Measurements from ENCODE around the gene C4orf50. TPM values are rescaled to one million over a fixed set of nuclear protein-coding genes. Genes with fewer than 3 reads are reported as not detected.
"Not testable (repeated sequence)": the region's sequence is repeated elsewhere in the genome, so short reads cannot be mapped to it uniquely, and the experiment has no call there.

C4orf50 gene
- total RNA-seq, 2 experiments from 2014 or later: 0.19 to 0.43 TPM

DNA sequence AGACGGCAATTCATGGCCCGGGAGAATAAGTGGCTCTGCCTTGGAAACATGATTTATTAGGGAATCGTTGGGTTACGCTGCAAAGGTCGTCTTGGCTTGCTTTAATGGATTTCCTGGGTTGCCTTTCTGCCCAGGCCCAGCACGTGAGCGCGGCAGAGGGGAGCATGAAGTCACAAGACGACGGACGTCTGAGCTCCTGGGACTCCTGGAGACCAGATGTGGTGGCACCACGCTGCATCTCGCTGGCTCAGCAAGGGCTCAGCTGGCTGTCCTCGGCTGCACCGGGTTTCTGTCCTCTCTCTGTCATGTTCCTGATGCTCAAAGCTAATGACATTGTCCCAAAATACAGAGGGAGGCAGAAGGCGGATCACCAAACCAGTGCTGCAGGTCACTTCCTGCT lies 61.2 kb downstream of the C4orf50 start:
- no peaks in the 10 kb centered on the region for H3K36me3 Mint-ChIP-seq
- no peaks in the 10 kb centered on the region for H3K9me3 Mint-ChIP-seq
- H3K4me1 Mint-ChIP-seq: peaks cover 7% of the 10 kb centered on the region
- no peak for DNase-seq
- POLR2A ChIA-PET: no interaction called here
- H3K27ac Mint-ChIP-seq: no peak overlapping the region
- H3K27me3 Mint-ChIP-seq: no peaks in the 10 kb centered on the region
- H3K4me3 Mint-ChIP-seq: no peak overlapping the region
- ATAC-seq (ENCODE audit: low read depth): no peak

DNA sequence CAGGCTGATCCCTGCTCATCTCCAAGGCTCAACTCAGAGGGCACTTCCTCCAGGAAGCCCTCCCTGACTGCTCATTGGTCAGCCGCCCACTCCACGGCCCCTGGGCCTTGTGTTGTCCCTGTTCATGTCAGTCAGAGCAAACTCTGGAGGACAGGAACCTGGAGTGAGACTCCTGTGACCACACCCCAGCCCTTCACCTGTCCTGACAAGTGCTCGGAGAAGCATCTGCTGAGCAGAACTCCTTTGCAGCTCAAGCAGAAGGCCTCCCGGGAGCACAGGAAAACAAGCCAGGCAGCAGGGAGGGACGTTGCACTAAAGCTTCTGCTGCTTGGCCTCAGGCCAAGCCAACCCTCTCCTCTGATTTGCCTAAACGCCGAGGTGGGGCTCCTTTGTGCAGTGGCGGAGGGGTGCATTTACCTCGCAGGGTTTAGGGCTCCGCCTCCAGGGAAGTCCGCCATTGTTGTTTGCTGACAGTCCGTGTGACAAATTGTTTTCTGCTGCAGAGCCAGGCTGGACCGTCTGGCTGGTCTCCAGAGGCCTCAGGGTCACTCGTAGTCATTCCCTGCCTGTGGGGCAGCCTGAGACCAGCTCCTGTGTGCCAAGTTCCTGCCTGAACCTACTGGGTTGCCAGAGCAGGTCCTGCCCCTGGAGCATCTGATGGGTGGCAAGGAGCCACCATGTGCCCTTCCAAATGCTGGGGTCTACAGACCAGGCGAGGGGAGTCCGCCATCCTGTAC lies 61.8 kb downstream of the C4orf50 start:
- POLR2A ChIA-PET: no interaction called here

DNA sequence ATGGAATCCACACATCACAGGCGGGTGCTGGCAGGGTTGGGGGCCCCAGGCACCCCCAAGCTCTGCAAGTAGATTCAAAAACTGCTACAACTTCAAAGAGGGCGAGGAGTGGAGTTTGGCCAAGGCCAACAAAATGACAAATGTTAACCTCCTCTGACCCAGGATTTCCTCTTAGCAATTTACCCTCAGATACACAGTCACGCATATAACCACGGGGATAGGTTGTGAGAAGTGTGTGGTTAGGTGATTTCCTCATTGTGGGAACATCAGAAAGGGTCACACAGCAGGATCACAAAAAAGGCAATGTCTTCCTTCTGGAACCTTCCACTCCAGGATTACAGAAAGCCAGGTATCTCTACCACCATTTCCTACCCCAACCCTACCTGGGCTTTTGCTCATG lies 62.4 kb downstream of the C4orf50 start:
- Mint-ChIP-seq H3K27me3 (no peaks in the 10 kb centered on the region), H3K36me3 (no peaks in the 10 kb centered on the region), H3K4me1 (peaks cover 7% of the 10 kb centered on the region), H3K27ac (no peak overlapping the region), H3K9me3 (no peaks in the 10 kb centered on the region), H3K4me3 (no peak overlapping the region)
- DNase-seq: no peak
- no peak for ATAC-seq (ENCODE audit: low read depth)
- POLR2A ChIA-PET: no interaction called here

More for the DNA sequence above, 61.8 kb downstream of the C4orf50 start:
- DNase-seq (no peak), ATAC-seq (ENCODE audit: low read depth) (no peak)
- Mint-ChIP-seq H3K36me3 (no peaks in the 10 kb centered on the region), H3K27ac (no peak overlapping the region), H3K27me3 (no peaks in the 10 kb centered on the region), H3K4me1 (peaks cover 7% of the 10 kb centered on the region), H3K9me3 (no peaks in the 10 kb centered on the region), H3K4me3 (no peak overlapping the region)

DNA sequence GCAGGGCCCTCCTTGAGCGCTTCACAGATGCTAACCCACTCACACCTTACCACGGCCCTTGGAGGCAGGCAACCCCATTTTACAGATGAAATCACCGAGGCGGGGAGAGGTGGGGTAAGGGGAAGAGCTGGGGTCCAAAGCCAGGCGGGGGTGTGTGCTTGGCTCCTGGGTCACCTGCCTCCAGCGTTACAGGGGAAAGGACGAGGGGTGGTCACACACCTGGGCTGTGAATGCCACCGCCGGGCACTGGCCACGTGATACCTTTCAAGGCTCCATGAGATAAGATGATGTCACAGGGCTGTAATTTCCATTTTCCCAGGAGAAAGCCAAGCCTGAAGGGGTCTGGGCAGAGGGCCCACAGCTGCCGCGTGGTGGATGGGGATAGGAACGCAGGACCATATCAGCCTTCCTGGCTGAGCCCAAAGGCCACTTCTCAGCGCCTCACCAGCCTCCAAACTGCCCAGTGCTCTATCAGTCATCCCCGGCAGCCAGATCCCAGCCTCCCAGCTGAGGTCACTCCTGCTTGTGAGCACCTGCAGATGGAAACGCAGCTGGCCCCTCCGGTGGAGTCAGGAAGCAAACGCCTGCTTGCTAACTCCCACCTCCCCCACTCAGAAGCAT lies 62.9 kb downstream of the C4orf50 start:
- H3K9me3 Mint-ChIP-seq: no peaks in the 10 kb centered on the region
- no peaks in the 10 kb centered on the region for H3K36me3 Mint-ChIP-seq
- peaks cover 7% of the 10 kb centered on the region for H3K4me1 Mint-ChIP-seq
- DNase-seq (no peak), ATAC-seq (ENCODE audit: low read depth) (no peak)
- POLR2A ChIA-PET: no interaction called here
- H3K4me3 Mint-ChIP-seq: no peak overlapping the region
- H3K27ac Mint-ChIP-seq: no peak overlapping the region
- H3K27me3 Mint-ChIP-seq: no peaks in the 10 kb centered on the region

DNA sequence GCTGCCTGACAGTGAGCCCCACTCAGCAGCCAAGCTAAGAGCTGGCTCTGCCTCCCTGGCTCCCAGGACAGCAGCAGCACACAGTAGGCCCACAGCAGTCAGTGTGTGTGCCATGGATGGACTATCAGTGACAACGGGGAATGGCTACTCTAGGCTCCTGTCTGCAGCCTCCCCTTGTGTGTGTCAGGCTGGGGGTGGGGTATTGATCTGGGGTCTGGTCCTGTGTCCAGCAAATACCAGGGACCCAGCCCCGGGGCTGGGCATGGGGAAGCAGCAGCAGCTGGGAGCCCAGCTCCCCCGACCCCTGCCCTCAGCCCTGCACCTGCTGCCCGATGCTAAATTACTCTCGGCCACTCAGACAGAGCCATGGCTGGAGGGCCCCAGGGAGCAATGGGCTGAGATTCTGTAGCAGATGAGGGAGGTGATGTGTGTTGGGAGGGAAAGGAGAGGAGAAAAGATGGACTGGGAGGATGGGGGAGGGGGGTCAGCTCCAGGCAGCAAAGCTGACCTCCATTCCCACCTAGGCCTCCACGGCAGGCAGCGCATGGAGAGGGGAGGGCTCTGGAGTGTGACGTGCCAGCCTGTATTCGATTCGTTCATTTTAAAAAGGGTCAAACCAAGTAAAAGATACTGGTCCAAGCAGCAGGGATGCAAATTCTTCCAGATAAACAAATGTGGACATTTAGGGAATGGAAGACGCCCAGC lies 64.0 kb downstream of the C4orf50 start:
- POLR2A ChIA-PET: no interaction called here
- peaks cover 7% of the 10 kb centered on the region for H3K4me1 Mint-ChIP-seq
- no peak overlapping the region for H3K27ac Mint-ChIP-seq
- no peak overlapping the region for H3K4me3 Mint-ChIP-seq
- H3K27me3 Mint-ChIP-seq: no peaks in the 10 kb centered on the region
- no peaks in the 10 kb centered on the region for H3K9me3 Mint-ChIP-seq
- DNase-seq: no peak
- no peaks in the 10 kb centered on the region for H3K36me3 Mint-ChIP-seq
- no peak for ATAC-seq (ENCODE audit: low read depth)

DNA sequence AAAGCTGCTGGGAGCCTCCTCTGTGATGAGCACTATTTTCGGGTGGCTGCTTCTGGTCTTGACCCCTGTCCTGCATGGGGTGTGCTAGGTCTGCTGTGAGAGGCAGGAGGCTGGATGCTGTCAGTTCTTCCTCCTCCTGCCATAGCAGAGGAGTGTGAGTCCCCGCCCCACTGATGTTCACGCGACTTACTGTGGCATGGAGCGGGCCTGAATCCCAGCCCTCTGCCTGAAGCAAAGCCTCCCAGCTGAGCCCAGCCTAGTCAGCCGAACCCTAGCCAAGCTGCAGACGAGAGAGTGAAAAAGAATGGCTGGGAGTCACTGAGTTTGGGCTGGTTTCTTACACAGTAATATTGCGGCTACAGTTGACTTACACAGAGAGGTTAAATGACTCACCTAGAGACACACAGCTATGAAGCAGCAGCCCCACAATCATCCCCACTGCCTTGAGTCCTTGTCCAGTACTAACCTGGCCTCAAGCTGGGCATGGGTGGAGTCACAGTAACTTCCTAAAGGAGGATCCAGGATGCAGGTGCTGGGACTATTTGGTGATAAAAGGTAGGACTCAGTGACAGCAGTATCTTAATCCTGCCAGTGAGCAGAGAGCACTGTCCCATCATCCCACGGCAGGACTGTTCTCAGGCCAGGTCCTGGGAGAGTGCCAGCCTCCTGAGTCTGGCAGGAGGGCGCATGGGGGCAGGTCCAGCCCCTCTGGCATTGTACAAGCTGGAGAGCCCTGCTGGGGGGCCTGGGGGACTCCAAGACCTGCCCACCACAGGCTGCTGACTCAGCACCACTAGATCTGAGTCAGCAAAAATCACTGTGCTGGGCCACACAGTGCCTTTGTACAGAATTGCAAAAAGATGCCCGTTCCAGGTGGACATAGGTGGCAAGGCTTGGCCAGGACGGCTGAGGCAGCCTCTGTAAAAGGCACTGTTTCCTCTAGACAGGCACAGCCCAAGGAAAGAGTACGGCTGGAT lies 65.0 kb downstream of the C4orf50 start:
- POLR2A ChIA-PET: no interaction called here
- DNase-seq: no peak
- Mint-ChIP-seq H3K36me3 (no peaks in the 10 kb centered on the region), H3K27me3 (no peaks in the 10 kb centered on the region), H3K4me3 (no peak overlapping the region), H3K9me3 (no peaks in the 10 kb centered on the region), H3K4me1 (peaks cover 7% of the 10 kb centered on the region), H3K27ac (no peak overlapping the region)
- no peak for ATAC-seq (ENCODE audit: low read depth)

DNA sequence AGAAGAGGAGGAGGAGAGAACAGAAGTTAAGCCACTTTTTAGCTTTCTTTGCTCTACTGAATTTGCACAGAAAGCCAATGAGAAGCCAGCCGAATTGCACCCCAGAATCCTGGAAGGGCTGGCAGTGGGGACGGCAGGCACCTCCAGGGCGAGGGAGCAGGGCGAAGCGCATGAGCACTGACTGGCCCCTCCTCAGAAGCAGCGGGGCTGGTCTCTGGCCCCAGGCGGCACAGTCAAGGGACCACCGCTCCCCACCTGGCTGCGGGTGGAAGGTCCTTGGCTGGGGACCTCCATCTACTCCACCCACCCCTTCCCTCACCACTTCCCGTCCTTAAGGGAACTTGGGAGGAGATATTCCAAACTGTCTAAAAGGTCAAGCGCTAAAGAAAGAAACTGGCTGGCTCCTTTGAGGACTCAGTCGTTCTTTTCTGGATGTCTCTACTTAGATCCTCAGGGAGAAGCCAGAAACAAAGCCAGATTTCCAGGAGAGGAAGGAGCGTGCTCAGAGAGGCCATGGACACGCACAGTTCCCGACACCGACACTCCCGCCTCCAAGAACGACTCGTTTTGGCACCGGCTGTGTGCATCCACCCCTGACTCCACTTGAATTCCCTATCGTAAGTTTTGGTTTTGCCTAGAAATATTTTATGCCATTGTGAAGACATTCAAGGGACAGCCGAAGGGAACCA lies 65.8 kb downstream of the C4orf50 start:
- ATAC-seq (ENCODE audit: low read depth): no peak
- no peaks in the 10 kb centered on the region for H3K36me3 Mint-ChIP-seq

DNA sequence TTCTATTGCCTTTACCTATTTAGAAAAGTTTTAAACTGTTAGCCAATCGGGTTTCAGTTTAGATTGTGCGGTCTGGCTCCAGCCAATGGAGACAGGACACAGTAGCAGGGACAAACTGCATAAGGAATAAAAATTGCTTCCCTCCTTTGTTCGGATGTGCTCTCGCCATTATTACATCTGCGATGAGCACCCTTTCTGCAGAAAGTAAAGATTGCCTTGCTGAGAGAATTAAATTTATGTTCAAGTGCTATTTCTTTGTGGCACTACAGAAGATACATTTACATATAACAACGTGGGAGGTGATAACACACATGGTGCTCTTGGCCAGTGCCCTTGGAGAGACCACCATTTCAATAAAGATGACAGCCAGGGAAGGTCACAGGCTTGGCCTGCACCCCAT lies 71.6 kb downstream of the C4orf50 start:
- ATAC-seq (ENCODE audit: low read depth); H3K4me1 Mint-ChIP-seq; H3K36me3 Mint-ChIP-seq; H3K27me3 Mint-ChIP-seq; POLR2A ChIA-PET; H3K27ac Mint-ChIP-seq; DNase-seq; H3K4me3 Mint-ChIP-seq; H3K9me3 Mint-ChIP-seq: not testable (repeated sequence)

More for the DNA sequence above, 65.8 kb downstream of the C4orf50 start:
- DNase-seq: no peak
- Mint-ChIP-seq H3K27ac (no peak overlapping the region), H3K9me3 (no peaks in the 10 kb centered on the region), H3K4me1 (peaks cover 7% of the 10 kb centered on the region), H3K27me3 (no peaks in the 10 kb centered on the region), H3K4me3 (no peak overlapping the region)
- POLR2A ChIA-PET: no interaction called here

DNA sequence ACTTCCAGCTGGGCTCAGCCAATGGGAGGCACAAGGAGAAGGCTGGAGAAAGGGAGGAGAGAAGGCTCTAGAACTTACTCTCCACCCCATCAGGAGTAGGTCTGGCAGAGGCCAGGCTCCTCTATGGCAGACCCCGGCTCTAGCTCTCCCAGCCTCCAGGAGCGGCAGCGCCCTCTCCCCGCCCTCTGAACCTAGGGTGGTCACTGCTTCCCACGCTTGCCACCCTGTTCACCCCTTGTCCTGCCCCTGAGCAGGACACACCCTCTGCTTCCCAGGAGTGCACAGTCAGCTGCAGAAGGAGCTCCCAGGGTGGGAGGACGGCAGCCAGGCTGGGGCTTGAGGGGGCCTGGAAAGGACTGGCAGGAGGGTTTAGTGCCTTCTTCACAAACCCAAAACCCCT lies 72.3 kb downstream of the C4orf50 start:
- H3K4me3 Mint-ChIP-seq: no peak overlapping the region
- DNase-seq: no peak

DNA sequence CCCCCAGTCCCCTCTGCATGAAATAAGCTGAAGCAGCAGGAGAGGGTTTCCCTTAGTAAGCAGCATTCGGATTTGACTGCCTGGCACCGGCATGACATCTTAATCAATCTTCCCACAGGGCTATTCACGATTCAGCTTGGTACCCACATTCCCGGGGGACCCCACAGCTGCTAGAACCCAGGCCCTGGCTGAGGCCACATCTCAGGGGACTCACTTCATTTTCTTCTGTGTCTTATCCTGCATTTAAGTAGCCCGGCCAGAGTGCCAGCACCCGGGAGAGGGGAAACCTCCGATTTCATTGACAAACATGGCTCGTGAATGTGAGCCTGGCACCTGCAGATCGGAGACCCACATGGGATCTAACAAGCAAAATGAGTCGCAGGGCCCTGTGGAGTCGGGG lies 73.1 kb downstream of the C4orf50 start:
- Mint-ChIP-seq H3K36me3 (no peaks in the 10 kb centered on the region), H3K9me3 (no peaks in the 10 kb centered on the region), H3K4me3 (no peak overlapping the region), H3K27ac (no peak overlapping the region), H3K27me3 (peaks cover 5% of the 10 kb centered on the region), H3K4me1 (no peaks in the 10 kb centered on the region)
- POLR2A ChIA-PET: no interaction called here
- ATAC-seq (ENCODE audit: low read depth) (no peak), DNase-seq (no peak)

More for the DNA sequence above, 72.3 kb downstream of the C4orf50 start:
- H3K4me1 Mint-ChIP-seq: no peaks in the 10 kb centered on the region
- POLR2A ChIA-PET: no interaction called here
- H3K9me3 Mint-ChIP-seq: no peaks in the 10 kb centered on the region
- ATAC-seq (ENCODE audit: low read depth): no peak
- H3K27me3 Mint-ChIP-seq: peaks cover 5% of the 10 kb centered on the region
- H3K36me3 Mint-ChIP-seq: no peaks in the 10 kb centered on the region
- no peak overlapping the region for H3K27ac Mint-ChIP-seq

DNA sequence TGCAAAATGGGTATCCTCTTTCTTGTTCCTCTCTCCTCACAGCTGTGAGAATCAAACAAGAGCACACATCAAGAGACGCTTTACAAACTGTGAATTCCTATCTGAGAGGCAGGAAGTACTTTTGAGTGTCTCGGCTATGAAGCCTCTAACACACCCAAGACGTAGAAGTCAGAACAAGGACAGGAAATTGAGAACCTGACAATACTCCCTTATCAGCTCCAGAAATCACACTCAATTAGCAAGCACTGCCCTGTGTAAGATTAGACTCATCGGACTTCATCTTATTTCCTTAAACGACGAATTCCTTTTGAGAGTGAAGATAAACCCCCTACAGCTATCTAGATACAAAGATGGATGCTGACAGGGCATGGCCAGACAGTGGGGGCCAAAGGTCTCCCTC lies 74.7 kb downstream of the C4orf50 start:
- H3K36me3 Mint-ChIP-seq: no peaks in the 10 kb centered on the region
- H3K27ac Mint-ChIP-seq: no peak overlapping the region
- no peak for DNase-seq
- peaks cover 5% of the 10 kb centered on the region for H3K27me3 Mint-ChIP-seq
- POLR2A ChIA-PET: no interaction called here
- H3K9me3 Mint-ChIP-seq: no peaks in the 10 kb centered on the region
- H3K4me3 Mint-ChIP-seq: no peak overlapping the region
- no peak for ATAC-seq (ENCODE audit: low read depth)
- H3K4me1 Mint-ChIP-seq: no peaks in the 10 kb centered on the region

DNA sequence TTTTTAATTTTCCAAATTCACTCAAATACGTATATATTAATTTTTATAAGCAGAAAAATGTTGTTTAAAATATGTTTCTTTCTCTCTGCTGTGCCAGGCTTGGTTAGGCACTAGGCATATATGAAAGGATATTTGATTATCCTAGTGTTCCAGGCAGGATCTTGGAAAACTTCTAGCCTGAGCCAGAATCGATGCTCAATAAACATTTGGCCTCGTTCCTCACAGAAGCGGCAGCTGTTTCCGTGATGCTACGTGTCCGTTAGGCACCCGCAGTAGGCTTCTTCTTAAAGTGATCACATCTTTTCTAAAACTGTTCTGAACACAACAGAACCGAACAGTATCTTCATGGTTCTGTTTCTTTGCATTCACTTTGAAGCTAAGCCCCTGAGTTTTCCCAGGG lies 75.3 kb downstream of the C4orf50 start:
- Mint-ChIP-seq H3K36me3 (no peaks in the 10 kb centered on the region), H3K4me3 (no peak overlapping the region), H3K4me1 (no peaks in the 10 kb centered on the region), H3K27me3 (peaks cover 5% of the 10 kb centered on the region), H3K9me3 (no peaks in the 10 kb centered on the region), H3K27ac (no peak overlapping the region)
- ATAC-seq (ENCODE audit: low read depth): no peak
- no peak for DNase-seq
- POLR2A ChIA-PET: no interaction called here

DNA sequence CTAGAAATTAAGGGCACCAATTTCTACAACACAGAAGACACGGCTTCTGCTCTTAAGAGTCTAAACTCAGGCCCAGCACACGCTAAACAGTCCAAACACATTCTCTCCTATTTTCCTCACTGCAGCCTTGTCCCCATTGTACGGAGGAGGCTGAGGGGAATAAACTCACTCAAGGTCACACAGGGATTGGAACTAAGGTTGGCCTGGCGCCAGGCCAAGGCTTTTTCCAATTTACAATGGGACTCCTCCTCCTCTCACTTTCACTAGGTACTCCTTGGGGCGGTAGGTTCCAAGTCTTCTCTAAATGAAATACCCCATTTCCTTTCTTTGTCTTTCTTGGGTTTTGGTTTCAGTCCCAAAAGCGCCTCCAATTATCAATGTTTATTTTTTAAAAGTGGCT lies 76.6 kb downstream of the C4orf50 start:
- no peaks in the 10 kb centered on the region for H3K36me3 Mint-ChIP-seq
- H3K9me3 Mint-ChIP-seq: no peaks in the 10 kb centered on the region
- no peak overlapping the region for H3K27ac Mint-ChIP-seq
- H3K4me1 Mint-ChIP-seq: no peaks in the 10 kb centered on the region
- POLR2A ChIA-PET: no interaction called here
- H3K27me3 Mint-ChIP-seq: peaks cover 5% of the 10 kb centered on the region
- ATAC-seq (ENCODE audit: low read depth) (no peak), DNase-seq (no peak)
- H3K4me3 Mint-ChIP-seq: no peak overlapping the region
